Measurements from ENCODE around the gene MC1R. TPM values are rescaled to one million over a fixed set of nuclear protein-coding genes. Genes with fewer than 3 reads are reported as not detected.

The MC1R gene
- total RNA-seq, 2 donors from 2014 or later: 3.4 to 4.8 TPM

GRCh38 chr16:89917773-89918452, 749 bp upstream of the MC1R start:
- peak overlapping the region; percentile 41 for H3K9ac ChIP-seq (ENCODE audit: extremely low read depth, low read length, poor library complexity, severe bottlenecking)
- Mint-ChIP-seq H3K4me1 (peaks cover 12% of the 10 kb centered on the region), H3K27me3 (ENCODE audit: insufficient read depth) (peaks cover 22% of the 10 kb centered on the region), H3K4me3 (peak overlapping the region; percentile 60), H3K27ac (no peak overlapping the region), H3K9me3 (no peaks in the 10 kb centered on the region), H3K36me3 (ENCODE audit: low read depth) (peaks cover 4% of the 10 kb centered on the region)
- 7 to 8% methylated on average over 10 to 39 of the region's 39 CpGs for WGBS, 2 experiments (ENCODE audit: insufficient coverage in 1 of 2, insufficient read length in 1 of 2)
- H3K9me3 ChIP-seq (ENCODE audit: control insufficient read depth, low read length): no peaks in the 10 kb centered on the region
- TF ChIP-seq CTCF (conservative IDR thresholded peaks at IDR 0.05): no peak
- H3K27ac ChIP-seq (ENCODE audit: low read depth, low read length): no peak overlapping the region
- peaks cover 6% of the 10 kb centered on the region for H3K36me3 ChIP-seq (ENCODE audit: control insufficient read depth, insufficient read depth, low read length)
- peak overlapping the region; percentile 73 for H3K4me3 ChIP-seq (ENCODE audit: low read length)
- DNase-seq: peak; percentile 83
- no peaks in the 10 kb centered on the region for H3K27me3 ChIP-seq (ENCODE audit: control insufficient read depth, insufficient read depth, low read length, poor library complexity, severe bottlenecking)
- H3K4me1 ChIP-seq (ENCODE audit: control insufficient read depth, insufficient read depth, low read length): no peaks in the 10 kb centered on the region

GRCh38 chr16:89919535-89920406, 1.1 kb downstream of the MC1R start:
- 96% methylated on average over 47 to 52 of the region's 52 CpGs for WGBS, 2 experiments (ENCODE audit: insufficient coverage in 1 of 2, insufficient read length in 1 of 2)
- Histone ChIP-seq H3K9ac (ENCODE audit: extremely low read depth, low read length, poor library complexity, severe bottlenecking) (no peak overlapping the region), H3K4me1 (ENCODE audit: control insufficient read depth, insufficient read depth, low read length) (no peaks in the 10 kb centered on the region), H3K36me3 (ENCODE audit: control insufficient read depth, insufficient read depth, low read length) (no peaks in the 10 kb centered on the region), H3K9me3 (ENCODE audit: control insufficient read depth, low read length) (no peaks in the 10 kb centered on the region), H3K27ac (ENCODE audit: low read depth, low read length) (no peak overlapping the region), H3K27me3 (ENCODE audit: control insufficient read depth, insufficient read depth, low read length, poor library complexity, severe bottlenecking) (no peaks in the 10 kb centered on the region), H3K4me3 (ENCODE audit: low read length) (no peak overlapping the region)
- no peak for TF ChIP-seq CTCF (conservative IDR thresholded peaks at IDR 0.05)
- peaks cover 12% of the 10 kb centered on the region for H3K4me1 Mint-ChIP-seq
- no peaks in the 10 kb centered on the region for H3K9me3 Mint-ChIP-seq
- peaks cover 29% of the 10 kb centered on the region for H3K27me3 Mint-ChIP-seq (ENCODE audit: insufficient read depth)
- H3K36me3 Mint-ChIP-seq (ENCODE audit: low read depth): no peaks in the 10 kb centered on the region
- H3K27ac Mint-ChIP-seq: no peak overlapping the region
- no peak overlapping the region for H3K4me3 Mint-ChIP-seq
- no peak for DNase-seq

- TF ChIP-seq CTCF (conservative IDR thresholded peaks at IDR 0.05): no peak
- Mint-ChIP-seq H3K4me1 (peaks cover 14% of the 10 kb centered on the region), H3K27ac (no peak overlapping the region), H3K4me3 (peak overlapping the region; percentile 79), H3K36me3 (ENCODE audit: low read depth) (no peaks in the 10 kb centered on the region), H3K9me3 (no peaks in the 10 kb centered on the region), H3K27me3 (ENCODE audit: insufficient read depth) (peaks cover 37% of the 10 kb centered on the region)
- Histone ChIP-seq H3K9ac (ENCODE audit: extremely low read depth, low read length, poor library complexity, severe bottlenecking) (no peak overlapping the region), H3K27me3 (ENCODE audit: control insufficient read depth, insufficient read depth, low read length, poor library complexity, severe bottlenecking) (no peaks in the 10 kb centered on the region), H3K36me3 (ENCODE audit: control insufficient read depth, insufficient read depth, low read length) (no peaks in the 10 kb centered on the region), H3K9me3 (ENCODE audit: control insufficient read depth, low read length) (no peaks in the 10 kb centered on the region), H3K4me1 (ENCODE audit: control insufficient read depth, insufficient read depth, low read length) (no peaks in the 10 kb centered on the region), H3K4me3 (ENCODE audit: low read length) (no peak overlapping the region), H3K27ac (ENCODE audit: low read depth, low read length) (no peak overlapping the region)
- 73 to 89% methylated on average over 2 to 6 of the region's 6 CpGs for WGBS, 2 experiments (ENCODE audit: insufficient coverage in 1 of 2, insufficient read length in 1 of 2)
- DNase-seq: no peak
Observed at GRCh38 chr16:89920723-89921122, 2.1 kb downstream of the MC1R start.

Measured in endodermal cell (in vitro differentiated cells).